Neuronal stem cell (in vitro differentiated cells): ENCODE data around the gene NTSR1.
A peak's percentile ranks its signal among the peaks of the same experiment; 100 is the strongest.

Experiments
- DNase-seq: peaks from one replicate; pipeline ENCODE4 v3.0.0-alpha.2; 2013; ENCODE audit warnings: low spot score
- H2AFZ ChIP-seq: one replicate; pipeline ENCODE4 v1.6.1; 2013; ENCODE audit warnings: mild to moderate bottlenecking, low read length, inconsistent platforms
- H2AK5ac ChIP-seq: 2 replicates; pipeline ENCODE4 v1.6.1; 2013; ENCODE audit warnings: low read depth, mild to moderate bottlenecking, inconsistent platforms, low read length, moderate library complexity, mixed read lengths
- H2BK120ac ChIP-seq: 2 replicates; pipeline ENCODE4 v1.6.1; 2013; ENCODE audit warnings: low read depth, mild to moderate bottlenecking, inconsistent platforms, low read length, moderate library complexity, mixed read lengths
- H2BK12ac ChIP-seq: one replicate; pipeline ENCODE4 v1.6.1; 2013; ENCODE audit warnings: low read length, inconsistent platforms
- H2BK15ac ChIP-seq: 2 replicates; pipeline ENCODE4 v1.6.1; 2013; ENCODE audit warnings: mild to moderate bottlenecking, low read length, inconsistent platforms, mixed read lengths
- H2BK5ac ChIP-seq: one replicate; pipeline ENCODE4 v1.6.1; 2013; ENCODE audit warnings: inconsistent platforms, mild to moderate bottlenecking, low read length, moderate library complexity
- H3K14ac ChIP-seq: one replicate; pipeline ENCODE4 v1.6.1; 2013; ENCODE audit warnings: low read length, inconsistent platforms
- H3K18ac ChIP-seq: 2 replicates; pipeline ENCODE4 v1.6.1; 2013; ENCODE audit warnings: low read length, inconsistent platforms
- H3K23ac ChIP-seq: 2 replicates; pipeline ENCODE4 v1.6.1; 2013; ENCODE audit warnings: low read depth, mild to moderate bottlenecking, mixed read lengths, low read length, inconsistent platforms; ENCODE audit not compliant: poor library complexity
- H3K27ac ChIP-seq: replicated peaks from 3 replicates; pipeline ENCODE4 v1.5.1; 2013; ENCODE audit warnings: low read length, inconsistent platforms
- H3K27me3 ChIP-seq, 3 experiments: 2 replicates each; pipeline ENCODE4 v1.6.1; 2013; ENCODE audit warnings: low read length in 3 of 3, mild to moderate bottlenecking in 2 of 3, inconsistent platforms in 1 of 3, low read depth in 1 of 3, mixed read lengths in 1 of 3, moderate library complexity in 1 of 3; ENCODE audit not compliant: control insufficient read depth in 3 of 3, insufficient read depth in 3 of 3
- H3K36me3 ChIP-seq, 2 donors: replicated peaks in 1 of 2; 2 replicates each; pipeline ENCODE4 v1.6.1; 2013; ENCODE audit warnings: low read length in 2 of 2; ENCODE audit not compliant: control insufficient read depth in 2 of 2, insufficient read depth in 2 of 2
- H3K4ac ChIP-seq: 2 replicates; pipeline ENCODE4 v1.6.1; 2013; ENCODE audit warnings: inconsistent platforms, mild to moderate bottlenecking, low read length, moderate library complexity
- H3K4me1 ChIP-seq, 2 donors: 1 replicate in 1 of 2; 2 replicates in 1 of 2; pipeline ENCODE4 v1.6.1; 2013; ENCODE audit warnings: low read length in 2 of 2, low read depth in 1 of 2; ENCODE audit not compliant: control insufficient read depth in 2 of 2, insufficient read depth in 1 of 2
- H3K4me2 ChIP-seq: one replicate; pipeline ENCODE4 v1.6.1; 2013; ENCODE audit warnings: mild to moderate bottlenecking, low read length, inconsistent platforms; ENCODE audit not compliant: insufficient read depth, poor library complexity, severe bottlenecking
- H3K4me3 ChIP-seq, 2 donors: 2 replicates each; pipeline ENCODE4 v1.5.1; 2013; ENCODE audit warnings: low read length in 2 of 2, mild to moderate bottlenecking in 2 of 2, inconsistent platforms in 1 of 2, moderate library complexity in 1 of 2
- H3K79me1 ChIP-seq: one replicate; pipeline ENCODE4 v1.6.1; 2013; ENCODE audit warnings: low read depth, mild to moderate bottlenecking, inconsistent platforms, low read length, moderate library complexity
- H3K9ac ChIP-seq: one replicate; pipeline ENCODE4 v1.6.1; 2013; ENCODE audit warnings: mild to moderate bottlenecking, low read depth, low read length, inconsistent platforms; ENCODE audit not compliant: poor library complexity
- H3K9me3 ChIP-seq, 2 donors: replicated peaks in 1 of 2; 2 replicates each; pipeline versions ENCODE3 to v1.6.1; 2013; ENCODE audit warnings: low read length in 2 of 2, mild to moderate bottlenecking in 2 of 2, inconsistent platforms in 1 of 2, low read depth in 1 of 2, mixed read lengths in 1 of 2, moderate library complexity in 1 of 2; ENCODE audit not compliant: control insufficient read depth in 2 of 2, insufficient read depth in 1 of 2
- H4K8ac ChIP-seq: one replicate; pipeline ENCODE4 v1.6.1; 2013; ENCODE audit warnings: low read depth, mild to moderate bottlenecking, inconsistent platforms, low read length, moderate library complexity
- H4K91ac ChIP-seq: one replicate; pipeline ENCODE4 v1.6.1; 2013; ENCODE audit warnings: low read length, low read depth, mild to moderate bottlenecking, inconsistent platforms; ENCODE audit not compliant: poor library complexity
- WGBS, 2 donors: extraction: QIAGEN DNeasy Blood & Tissue Kit; methylation state at CpG; one replicate each; pipeline ENCODE4 v1.1.7; 2013; ENCODE audit warnings: missing lambda C conversion rate in 2 of 2, mixed read lengths in 1 of 2; ENCODE audit not compliant: insufficient read length in 2 of 2, insufficient replicate concordance in 1 of 2; ENCODE audit errors: extremely low coverage in 2 of 2; 5-methylcytosine and 5-hydroxymethylcytosine counted together

NTSR1 gene

DNA sequence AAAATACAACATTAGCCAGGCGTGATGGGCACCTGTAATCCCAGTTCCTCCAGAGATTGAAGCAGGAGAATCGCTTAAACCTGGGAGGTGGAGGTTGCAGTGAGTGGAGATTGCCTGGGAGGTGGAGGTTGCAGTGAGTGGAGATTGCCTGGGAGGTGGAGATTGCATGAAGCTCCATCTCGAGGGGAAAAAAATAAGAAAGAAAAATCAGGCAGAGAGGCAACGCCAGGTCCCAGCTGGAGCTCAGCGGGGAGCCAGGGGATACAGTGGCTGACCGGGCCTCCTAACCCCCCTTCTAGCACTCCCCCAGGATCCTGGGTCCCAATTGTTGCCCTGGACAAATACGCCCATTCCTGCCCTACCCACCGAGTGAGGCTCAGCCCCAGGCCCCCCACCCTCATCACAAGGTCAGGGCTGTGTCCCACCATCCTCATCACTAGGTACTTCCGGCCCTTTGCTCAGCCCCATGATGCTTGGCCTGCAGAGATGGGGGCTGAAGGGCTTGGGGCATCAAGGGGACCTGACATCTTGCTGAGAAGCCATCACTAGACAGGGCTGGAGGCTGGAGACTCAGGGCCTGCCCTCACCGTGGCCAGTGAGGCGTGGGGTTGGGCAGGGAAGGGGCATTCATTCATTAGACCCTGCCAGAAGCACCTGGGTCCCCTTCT lies 97.9 kb downstream of the NTSR1 start:
- peak overlapping the region; percentile 74 for H2BK120ac ChIP-seq
- peak overlapping the region; percentile 86 for H3K14ac ChIP-seq
- H2AK5ac ChIP-seq, result peak overlapping the region; percentile 83
- no peak overlapping the region for H3K27ac ChIP-seq
- H4K8ac ChIP-seq, result no peak overlapping the region
- no peak overlapping the region for H4K91ac ChIP-seq
- H3K9me3 ChIP-seq, result no peaks in the 10 kb centered on the region
- H2BK5ac ChIP-seq, result no peak overlapping the region
- peaks cover 15% of the 10 kb centered on the region in 2 donors for H3K4me1 ChIP-seq
- H3K9ac ChIP-seq, result peak overlapping the region; percentile 73
- H3K18ac ChIP-seq, result peak overlapping the region; percentile 77
- peaks cover 10 to 45% of the 10 kb centered on the region in 2 donors for H3K36me3 ChIP-seq
- WGBS, 2 donors, result no CpG with 5 or more reads among the region's 11 CpGs
- peak overlapping the region; percentile 75 for H2BK12ac ChIP-seq
- H3K4me2 ChIP-seq, result no peak overlapping the region
- no peak for DNase-seq
- H3K4me3 ChIP-seq, result peak overlapping the region in 1 of 2 donors; percentile 99
- H3K23ac ChIP-seq, result no peak overlapping the region
- no peaks in the 10 kb centered on the region for H3K27me3 ChIP-seq
- peaks cover 5% of the 10 kb centered on the region for H3K79me1 ChIP-seq
- H2AFZ ChIP-seq, result no peak overlapping the region
- peak overlapping the region; percentile 19 for H3K4ac ChIP-seq
- H2BK15ac ChIP-seq, result peak overlapping the region; percentile 42

GRCh38 chr20:62807444-62808210 lies 99.0 kb downstream of the NTSR1 start:
- H4K8ac ChIP-seq, result no peak overlapping the region
- no peak overlapping the region for H3K27ac ChIP-seq
- no peak overlapping the region for H3K14ac ChIP-seq
- H3K9ac ChIP-seq, result no peak overlapping the region
- no peaks in the 10 kb centered on the region for H3K9me3 ChIP-seq
- H3K4me1 ChIP-seq, result peaks cover 15% of the 10 kb centered on the region in 2 donors
- no peak overlapping the region for H2AFZ ChIP-seq
- H3K79me1 ChIP-seq, result peaks cover 5% of the 10 kb centered on the region
- H2BK120ac ChIP-seq, result no peak overlapping the region
- peaks cover 14 to 48% of the 10 kb centered on the region in 2 donors for H3K36me3 ChIP-seq
- H3K4ac ChIP-seq, result no peak overlapping the region
- H3K4me2 ChIP-seq, result no peak overlapping the region
- peak overlapping the region; percentile 16 for H2BK5ac ChIP-seq
- no CpG with 5 or more reads among the region's 23 CpGs for WGBS, 2 donors
- no peaks in the 10 kb centered on the region for H3K27me3 ChIP-seq
- peak overlapping the region; percentile 2 for H3K18ac ChIP-seq
- DNase-seq, result no peak
- peak overlapping the region; percentile 87 for H2BK15ac ChIP-seq
- peak overlapping the region in 1 of 2 donors; percentile 26 for H3K4me3 ChIP-seq
- no peak overlapping the region for H4K91ac ChIP-seq
- peak overlapping the region; percentile 83 for H2AK5ac ChIP-seq
- H2BK12ac ChIP-seq, result no peak overlapping the region
- no peak overlapping the region for H3K23ac ChIP-seq

DNA sequence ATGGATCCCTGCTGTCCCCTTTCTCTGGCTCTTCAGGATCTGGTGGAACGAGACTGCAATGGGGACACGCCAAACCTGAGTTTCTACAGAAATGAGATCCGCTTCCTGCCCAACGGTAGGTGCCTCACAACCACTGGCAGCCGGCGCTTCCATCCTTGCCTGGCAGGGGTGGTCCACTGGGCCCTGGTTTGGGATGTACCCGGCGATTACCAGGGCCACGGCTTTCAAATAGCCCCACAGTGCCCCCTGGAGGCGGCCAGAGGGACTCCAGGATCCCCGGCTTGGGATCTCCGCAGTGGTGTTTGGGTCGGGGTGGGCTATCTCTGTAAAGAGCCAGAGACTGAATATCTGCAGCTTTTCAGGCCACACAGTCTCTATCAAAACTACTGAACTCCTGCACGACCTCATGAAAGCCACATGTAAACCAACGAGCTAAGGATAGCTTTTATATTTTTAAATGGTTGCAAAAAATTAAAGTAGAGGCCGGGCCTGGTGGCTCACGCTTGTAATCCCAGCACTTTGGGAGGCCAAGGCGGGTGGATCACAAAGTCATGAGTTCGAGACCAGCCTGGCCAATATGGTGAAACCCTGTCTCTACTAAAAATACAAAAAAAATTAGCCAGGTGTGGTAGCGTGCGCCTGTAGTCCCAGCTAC lies 99.7 kb downstream of the NTSR1 start:
- no peak overlapping the region for H4K8ac ChIP-seq
- H2BK12ac ChIP-seq, result no peak overlapping the region
- DNase-seq, result peak; percentile 57
- no peak overlapping the region for H3K27ac ChIP-seq
- H3K9me3 ChIP-seq, result no peaks in the 10 kb centered on the region
- peaks cover 5% of the 10 kb centered on the region for H3K79me1 ChIP-seq
- H3K4me2 ChIP-seq, result no peak overlapping the region
- no peak overlapping the region for H3K4me3 ChIP-seq
- no peak overlapping the region for H3K4ac ChIP-seq
- H2BK5ac ChIP-seq, result peak overlapping the region; percentile 16
- H3K4me1 ChIP-seq, result peaks cover 15% of the 10 kb centered on the region in 2 donors
- peak overlapping the region; percentile 13 for H2AK5ac ChIP-seq
- WGBS, 2 donors, result no CpG with 5 or more reads among the region's 21 CpGs
- no peaks in the 10 kb centered on the region for H3K27me3 ChIP-seq
- no peak overlapping the region for H2AFZ ChIP-seq
- H4K91ac ChIP-seq, result no peak overlapping the region
- no peak overlapping the region for H3K9ac ChIP-seq
- no peak overlapping the region for H3K14ac ChIP-seq
- H3K18ac ChIP-seq, result peak overlapping the region; percentile 2
- H2BK15ac ChIP-seq, result peak overlapping the region; percentile 87
- no peak overlapping the region for H2BK120ac ChIP-seq
- H3K23ac ChIP-seq, result no peak overlapping the region
- peaks cover 16 to 48% of the 10 kb centered on the region in 2 donors for H3K36me3 ChIP-seq
